ENCODE measurements around the gene REXO4. TPM values are rescaled to one million over a fixed set of nuclear protein-coding genes. Genes with fewer than 3 reads are reported as not detected.

Gene REXO4
- total and polyA plus RNA-seq, 9 of the 15 experiments (the other 6 are each of a cell fraction or from before 2014, with no cell fraction given) = 3.4 to 72.9 (median 31.1) TPM

DNA sequence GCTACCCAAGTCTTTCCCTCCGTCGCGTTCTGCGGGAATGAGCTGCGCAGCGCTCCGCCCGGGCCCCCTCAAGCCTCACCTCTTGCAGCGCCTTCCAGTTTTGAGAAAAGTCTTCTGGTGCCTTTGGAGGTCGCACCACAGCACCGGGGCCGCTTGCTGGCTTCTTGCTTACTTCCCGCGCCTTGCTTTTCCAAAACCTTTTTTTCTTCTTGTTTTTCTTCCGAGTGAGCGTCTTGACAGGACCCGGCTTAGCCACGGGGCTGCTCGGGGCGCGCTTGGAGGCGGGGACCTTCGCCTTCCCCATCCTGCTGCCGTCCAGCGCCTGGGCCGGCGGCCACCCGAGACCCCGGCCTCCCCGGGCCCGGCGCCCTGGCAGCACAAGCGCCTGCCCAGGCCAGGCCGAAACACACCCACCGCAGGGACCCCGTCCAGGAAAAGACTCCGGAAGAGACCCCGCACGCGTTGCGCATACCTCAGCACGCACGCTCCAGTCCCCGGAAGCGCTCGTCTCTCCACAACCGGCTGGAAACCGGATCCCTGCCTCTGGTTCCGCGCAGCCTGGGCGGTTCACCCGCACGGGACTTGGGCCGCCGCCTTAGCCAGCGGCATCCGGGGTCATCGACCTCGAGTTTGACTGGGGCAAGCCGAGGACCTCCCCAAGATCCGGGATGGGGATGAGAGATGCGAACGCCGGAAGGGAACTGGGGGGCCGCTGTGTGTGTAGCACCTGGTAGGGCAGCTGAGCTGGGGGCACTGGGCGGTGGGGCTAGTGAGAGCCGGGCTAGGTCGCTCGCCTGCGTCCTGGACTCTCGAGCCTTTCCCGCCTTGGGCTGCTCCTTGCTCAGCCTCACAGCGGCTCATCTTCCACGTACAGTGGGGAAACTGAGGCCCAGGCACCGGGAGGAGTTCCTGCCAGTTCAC is at the start of gene REXO4 (continued):
- no peak for TF ChIP-seq ZNF124 (CRISPR knock-in tag; IDR thresholded peaks at IDR 0.05)
- no peak for TF ChIP-seq RBM17 (IDR thresholded peaks at IDR 0.05; ENCODE audit: borderline replicate concordance, low read depth, low read length)
- no peak for TF ChIP-seq ZNF165 (CRISPR knock-in tag; IDR thresholded peaks at IDR 0.05; ENCODE audit: borderline replicate concordance)
- no peak for TF ChIP-seq RAD21 (CRISPR knock-in tag; conservative IDR thresholded peaks at IDR 0.05 in 1 of 2, IDR thresholded peaks at IDR 0.05 in 1 of 2)
- no peak for TF ChIP-seq SMARCC2 (IDR thresholded peaks at IDR 0.05; ENCODE audit: low read depth)
- peak; percentile 16; the same call in 1 of the 2 replicates for TF ChIP-seq ZNF12 (CRISPR knock-in tag; IDR thresholded peaks at IDR 0.05)
- peak; percentile 86 for TF ChIP-seq SMAD4 (CRISPR knock-in tag; conservative IDR thresholded peaks at IDR 0.05)
- TF ChIP-seq PTRF (tag; IDR thresholded peaks at IDR 0.05) = no peak
- no peak; the same call in 1 of the 2 replicates for TF ChIP-seq TCF7 (IDR thresholded peaks at IDR 0.05; ENCODE audit: borderline replicate concordance)
- TF ChIP-seq, protein P1, sequence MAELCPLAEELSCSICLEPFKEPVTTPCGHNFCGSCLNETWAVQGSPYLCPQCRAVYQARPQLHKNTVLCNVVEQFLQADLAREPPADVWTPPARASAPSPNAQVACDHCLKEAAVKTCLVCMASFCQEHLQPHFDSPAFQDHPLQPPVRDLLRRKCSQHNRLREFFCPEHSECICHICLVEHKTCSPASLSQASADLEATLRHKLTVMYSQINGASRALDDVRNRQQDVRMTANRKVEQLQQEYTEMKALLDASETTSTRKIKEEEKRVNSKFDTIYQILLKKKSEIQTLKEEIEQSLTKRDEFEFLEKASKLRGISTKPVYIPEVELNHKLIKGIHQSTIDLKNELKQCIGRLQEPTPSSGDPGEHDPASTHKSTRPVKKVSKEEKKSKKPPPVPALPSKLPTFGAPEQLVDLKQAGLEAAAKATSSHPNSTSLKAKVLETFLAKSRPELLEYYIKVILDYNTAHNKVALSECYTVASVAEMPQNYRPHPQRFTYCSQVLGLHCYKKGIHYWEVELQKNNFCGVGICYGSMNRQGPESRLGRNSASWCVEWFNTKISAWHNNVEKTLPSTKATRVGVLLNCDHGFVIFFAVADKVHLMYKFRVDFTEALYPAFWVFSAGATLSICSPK (IDR thresholded peaks at IDR 0.05; ENCODE audit: borderline replicate concordance) = no peak
- TF ChIP-seq, protein P2, sequence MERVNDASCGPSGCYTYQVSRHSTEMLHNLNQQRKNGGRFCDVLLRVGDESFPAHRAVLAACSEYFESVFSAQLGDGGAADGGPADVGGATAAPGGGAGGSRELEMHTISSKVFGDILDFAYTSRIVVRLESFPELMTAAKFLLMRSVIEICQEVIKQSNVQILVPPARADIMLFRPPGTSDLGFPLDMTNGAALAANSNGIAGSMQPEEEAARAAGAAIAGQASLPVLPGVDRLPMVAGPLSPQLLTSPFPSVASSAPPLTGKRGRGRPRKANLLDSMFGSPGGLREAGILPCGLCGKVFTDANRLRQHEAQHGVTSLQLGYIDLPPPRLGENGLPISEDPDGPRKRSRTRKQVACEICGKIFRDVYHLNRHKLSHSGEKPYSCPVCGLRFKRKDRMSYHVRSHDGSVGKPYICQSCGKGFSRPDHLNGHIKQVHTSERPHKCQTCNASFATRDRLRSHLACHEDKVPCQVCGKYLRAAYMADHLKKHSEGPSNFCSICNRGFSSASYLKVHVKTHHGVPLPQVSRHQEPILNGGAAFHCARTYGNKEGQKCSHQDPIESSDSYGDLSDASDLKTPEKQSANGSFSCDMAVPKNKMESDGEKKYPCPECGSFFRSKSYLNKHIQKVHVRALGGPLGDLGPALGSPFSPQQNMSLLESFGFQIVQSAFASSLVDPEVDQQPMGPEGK (CRISPR knock-in tag; IDR thresholded peaks at IDR 0.05; ENCODE audit: borderline replicate concordance) = no peak
- TF ChIP-seq OTX1 (CRISPR knock-in tag; IDR thresholded peaks at IDR 0.05) = peak; percentile 68; the same call in 1 of the 2 replicates
- peak; percentile 70 for TF ChIP-seq TBP (optimal IDR thresholded peaks at IDR 0.05; ENCODE audit: low read depth, low read length)
- no peak for TF ChIP-seq ARID2 (IDR thresholded peaks at IDR 0.05)
- peak; percentile 97 for TF ChIP-seq CTBP1 (IDR thresholded peaks at IDR 0.05; ENCODE audit: borderline replicate concordance)
- peak; percentile 97 for TF ChIP-seq TAF9B (IDR thresholded peaks at IDR 0.05; ENCODE audit: partially characterized antibody)
- TF ChIP-seq, protein P3, sequence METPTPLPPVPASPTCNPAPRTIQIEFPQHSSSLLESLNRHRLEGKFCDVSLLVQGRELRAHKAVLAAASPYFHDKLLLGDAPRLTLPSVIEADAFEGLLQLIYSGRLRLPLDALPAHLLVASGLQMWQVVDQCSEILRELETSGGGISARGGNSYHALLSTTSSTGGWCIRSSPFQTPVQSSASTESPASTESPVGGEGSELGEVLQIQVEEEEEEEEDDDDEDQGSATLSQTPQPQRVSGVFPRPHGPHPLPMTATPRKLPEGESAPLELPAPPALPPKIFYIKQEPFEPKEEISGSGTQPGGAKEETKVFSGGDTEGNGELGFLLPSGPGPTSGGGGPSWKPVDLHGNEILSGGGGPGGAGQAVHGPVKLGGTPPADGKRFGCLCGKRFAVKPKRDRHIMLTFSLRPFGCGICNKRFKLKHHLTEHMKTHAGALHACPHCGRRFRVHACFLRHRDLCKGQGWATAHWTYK (CRISPR knock-in tag; IDR thresholded peaks at IDR 0.05) = no peak
- TF ChIP-seq TEAD2 (tag; IDR thresholded peaks at IDR 0.05) = no peak
- TF ChIP-seq PML (IDR thresholded peaks at IDR 0.05; ENCODE audit: low read length) = no peak; the same call in 1 of the 2 replicates
- no peak for TF ChIP-seq BMI1 (IDR thresholded peaks at IDR 0.05; ENCODE audit: low read length)
- TF ChIP-seq NRF1 (conservative IDR thresholded peaks at IDR 0.05 in 1 of 2, IDR thresholded peaks at IDR 0.05 in 1 of 2) = peak; percentile 86 to 88
- TF ChIP-seq JUND (IDR thresholded peaks at IDR 0.05; ENCODE audit: borderline replicate concordance, low read depth, low read length) = peak; percentile 67; the same call in 1 of the 2 replicates
- no peak; the same call in 2 of the 3 replicates for TF ChIP-seq JUND (tag; IDR thresholded peaks at IDR 0.05; ENCODE audit: borderline replicate concordance, low read depth, low read length)
- peak; percentile 23 to 76; a peak in 1 of 4 replicates for TF ChIP-seq ARNT (IDR thresholded peaks at IDR 0.05)
